Inflammatory macrophage (primary cell): Measurements from ENCODE around the gene TSPY2.
"Not testable (repeated sequence)": the region's sequence is repeated elsewhere in the genome, so short reads cannot be mapped to it uniquely, and the experiment has no call there.

Experiments used
- DNase-seq, 2 donors: peaks; one replicate each; pipeline ENCODE4 v3.0.0-alpha.2; 2020 to 2022
- total RNA-seq, 18 experiments: gene quantifications; one replicate each; lab custom pipeline; 2026; ENCODE audit warnings: mixed read lengths in 6 of 18, inconsistent platforms in 2 of 18; lab: John Stamatoyannopoulos, UW

TSPY2 gene, protein sequence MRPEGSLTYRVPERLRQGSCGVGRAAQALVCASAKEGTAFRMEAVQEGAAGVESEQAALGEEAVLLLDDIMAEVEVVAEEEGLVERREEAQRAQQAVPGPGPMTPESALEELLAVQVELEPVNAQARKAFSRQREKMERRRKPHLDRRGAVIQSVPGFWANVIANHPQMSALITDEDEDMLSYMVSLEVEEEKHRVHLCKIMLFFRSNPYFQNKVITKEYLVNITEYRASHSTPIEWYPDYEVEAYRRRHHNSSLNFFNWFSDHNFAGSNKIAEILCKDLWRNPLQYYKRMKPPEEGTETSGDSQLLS
- total RNA-seq: 0 reads per million in 18 experiments

DNA sequence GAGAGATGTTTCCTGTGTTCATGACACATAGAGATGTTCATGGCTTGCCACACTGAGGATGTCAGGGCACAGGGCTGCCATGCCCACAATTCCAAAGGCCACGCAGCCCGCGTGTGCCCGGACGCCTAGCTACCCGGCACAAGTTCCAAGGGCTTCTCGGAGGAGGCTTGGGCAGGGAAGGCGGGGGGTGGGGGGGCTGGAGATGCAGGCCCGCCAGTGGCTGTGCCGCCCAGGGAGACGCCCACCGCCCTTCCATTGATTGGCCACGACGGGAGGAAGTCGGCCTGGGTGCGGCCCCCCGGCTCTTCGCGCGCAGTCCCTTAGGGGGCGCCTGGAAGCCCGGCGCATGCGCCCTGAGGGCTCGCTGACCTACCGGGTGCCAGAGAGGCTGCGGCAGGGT lies at the start of gene TSPY2:
Gene TSPY2 (plus strand): TSS at position 301 of the 400 bp plus-strand sequence. CDS start 46 bp downstream, at position 347.
- DNase-seq: not testable (repeated sequence)

DNA sequence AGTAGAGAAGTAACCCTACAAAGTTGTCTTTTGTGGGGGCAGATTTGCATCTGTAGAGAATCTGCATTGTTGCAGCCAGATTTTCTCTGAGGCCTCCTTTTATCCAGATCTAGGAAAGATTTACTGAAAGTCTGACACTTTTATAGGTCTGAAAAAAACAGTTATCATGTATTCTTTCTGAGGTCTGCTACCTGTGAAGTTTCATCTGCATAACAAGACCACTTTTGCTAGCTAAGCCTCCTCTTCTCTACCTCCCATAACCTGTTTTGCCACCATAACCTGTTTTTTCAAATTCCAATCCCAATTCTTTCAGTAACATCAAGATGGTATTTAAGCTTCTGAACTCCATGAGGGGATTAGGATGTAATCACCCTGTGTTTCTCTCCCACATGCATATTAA lies 36.5 kb upstream of the TSPY2 start:
- not testable (repeated sequence) for DNase-seq

DNA sequence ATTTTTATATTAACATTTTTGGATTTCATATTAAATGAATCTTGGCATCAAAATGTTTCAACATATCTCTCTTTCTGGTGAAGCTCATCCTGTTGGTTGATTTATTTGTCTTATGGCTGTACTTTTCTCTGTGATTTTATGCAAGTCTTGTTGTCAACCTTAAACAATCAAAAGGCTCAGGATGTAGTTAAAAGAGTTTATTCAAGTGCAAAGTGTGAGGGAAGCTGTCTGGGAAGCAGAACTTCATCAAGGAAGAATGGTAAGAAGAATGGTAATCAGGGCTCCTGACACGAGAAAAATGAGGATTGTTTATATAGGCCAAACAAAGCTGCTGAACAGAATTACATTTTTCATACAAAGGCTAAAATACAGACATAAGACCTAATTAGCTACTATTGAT lies 29.0 kb upstream of the TSPY2 start:
- not testable (repeated sequence) for DNase-seq

DNA sequence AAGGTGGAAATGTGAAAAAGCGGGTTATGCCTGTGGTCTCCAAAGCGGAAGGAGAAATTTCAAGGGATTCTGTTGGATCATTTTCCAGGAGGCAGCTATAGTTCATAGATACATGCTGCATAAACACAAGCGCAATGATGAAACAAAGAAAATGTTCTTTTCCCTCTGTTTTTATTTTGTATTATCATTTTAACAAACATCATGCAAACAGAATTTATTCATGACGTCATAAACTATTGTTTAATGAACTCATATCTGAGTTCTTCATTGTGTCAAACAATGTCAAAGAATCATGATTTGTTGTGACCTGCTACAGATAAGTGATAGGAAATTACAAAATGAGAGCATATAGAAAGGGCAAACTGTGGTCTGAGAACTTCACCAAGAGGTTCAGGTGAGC lies 23.8 kb downstream of the TSPY2 start:
- not testable (repeated sequence) for DNase-seq
